Astrocyte (in vitro differentiated cells and primary cell): ENCODE data around the gene ASB4. TPM values are rescaled to one million over a fixed set of nuclear protein-coding genes. Genes with fewer than 3 reads are reported as not detected.

Experiments used
- DNase-seq: peaks from one replicate; pipeline ENCODE4 v3.0.0-alpha.2; 2010; ENCODE audit warnings: low read depth
- FAIRE-seq: peaks from 2 replicates; lab custom pipeline; 2011; peaks lifted over from hg19 to GRCh38; lab: Jason Lieb, UNC
- H2AFZ ChIP-seq: 2 replicates; pipeline ENCODE4 v1.6.0; 2012; ENCODE audit warnings: low read depth, low read length, inconsistent platforms
- H3K27ac ChIP-seq: 2 replicates; pipeline ENCODE4 v1.5.1; 2011; ENCODE audit warnings: low read depth, low read length, inconsistent platforms
- H3K27me3 ChIP-seq: 2 replicates; pipeline ENCODE4 v1.6.0; 2011; ENCODE audit warnings: low read length, inconsistent platforms; ENCODE audit not compliant: insufficient read depth
- H3K36me3 ChIP-seq: 2 replicates; pipeline ENCODE4 v1.5.1; 2011; ENCODE audit warnings: low read length, inconsistent platforms; ENCODE audit not compliant: insufficient read depth
- H3K4me1 ChIP-seq: 2 replicates; pipeline ENCODE4 v1.5.1; 2011; ENCODE audit warnings: low read length, inconsistent platforms; ENCODE audit not compliant: insufficient read depth
- H3K4me2 ChIP-seq: 2 replicates; pipeline ENCODE4 v1.6.0; 2012; ENCODE audit warnings: low read length, inconsistent platforms
- H3K4me3 ChIP-seq: 2 replicates; pipeline ENCODE4 v1.5.1; 2011; ENCODE audit warnings: low read depth, mild to moderate bottlenecking, low read length, inconsistent platforms; ENCODE audit not compliant: insufficient read depth
- H3K79me2 ChIP-seq: 2 replicates; pipeline ENCODE4 v1.6.0; 2012; ENCODE audit warnings: mild to moderate bottlenecking, low read length, inconsistent platforms; ENCODE audit not compliant: insufficient read depth
- H3K9ac ChIP-seq: 2 replicates; pipeline ENCODE4 v1.6.0; 2012; ENCODE audit warnings: mild to moderate bottlenecking, low read length, inconsistent platforms
- H3K9me3 ChIP-seq: 2 replicates; pipeline ENCODE4 v1.5.1; 2012; ENCODE audit warnings: low read depth, mild to moderate bottlenecking, low read length, inconsistent platforms; ENCODE audit not compliant: insufficient read depth
- H4K20me1 ChIP-seq: 2 replicates; pipeline ENCODE4 v1.6.0; 2012; ENCODE audit warnings: low read length, inconsistent platforms; ENCODE audit not compliant: insufficient read depth
- H3K27ac Mint-ChIP-seq: one replicate; pipeline ENCODE4 v1.8.0; 2021; ENCODE audit warnings: mild to moderate bottlenecking, mixed read lengths; ENCODE audit not compliant: unreplicated experiment
- H3K27me3 Mint-ChIP-seq: one replicate; pipeline ENCODE4 v1.8.0; 2021; ENCODE audit warnings: low read depth, mixed read lengths; ENCODE audit not compliant: unreplicated experiment
- H3K36me3 Mint-ChIP-seq: one replicate; pipeline ENCODE4 v1.8.0; 2021; ENCODE audit warnings: low read depth, mixed read lengths; ENCODE audit not compliant: unreplicated experiment
- H3K4me1 Mint-ChIP-seq: one replicate; pipeline ENCODE4 v1.8.0; 2021; ENCODE audit warnings: low read depth, mixed read lengths; ENCODE audit not compliant: unreplicated experiment
- H3K4me3 Mint-ChIP-seq: one replicate; pipeline ENCODE4 v1.8.0; 2021; ENCODE audit warnings: mild to moderate bottlenecking, moderate library complexity, mixed read lengths; ENCODE audit not compliant: unreplicated experiment
- H3K9me3 Mint-ChIP-seq: one replicate; pipeline ENCODE4 v1.8.0; 2021; ENCODE audit warnings: mild to moderate bottlenecking, mixed read lengths; ENCODE audit not compliant: unreplicated experiment
- EZH2 ChIP-seq: IDR thresholded peaks from 2 replicates; pipeline ENCODE4 v1.6.1; 2012; ENCODE audit warnings: mild to moderate bottlenecking, low read length, inconsistent platforms; ENCODE audit not compliant: insufficient read depth
- total RNA-seq: library from RNA; stranded (reverse); gene quantifications from 2 replicates; pipeline ENCODE4 v1.2.1, GENCODE V29; 2021
- TF ChIP-seq, protein P1 (sequence below): IDR thresholded peaks from 2 replicates; pipeline ENCODE4 v1.5.1; 2011; ENCODE audit warnings: low read depth, mild to moderate bottlenecking, inconsistent platforms, low read length, moderate library complexity; ENCODE audit not compliant: insufficient read depth

The ASB4 gene
- total RNA-seq, 1 donor from 2014 or later, result not detected

DNA sequence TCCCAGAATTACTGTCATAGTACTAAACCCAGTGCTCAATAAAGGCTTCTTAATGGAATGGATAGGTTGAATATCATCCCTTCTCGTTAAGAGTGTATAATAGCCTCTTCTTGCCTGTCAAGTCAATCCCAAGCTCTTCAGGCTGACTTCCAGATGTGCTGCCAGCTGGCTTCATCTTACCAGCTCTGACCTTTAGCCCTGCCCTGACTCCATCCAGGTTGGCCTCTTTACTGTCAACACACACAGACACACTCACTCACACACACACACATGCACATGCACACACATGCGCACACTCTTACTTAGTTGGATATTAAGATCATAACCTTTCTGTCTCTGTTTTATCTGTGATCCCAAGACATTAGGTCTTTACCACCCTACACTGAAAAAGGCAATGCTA is 49.1 kb downstream of the ASB4 start:
- H3K9me3 ChIP-seq, result no peaks in the 10 kb centered on the region
- FAIRE-seq (no peak), DNase-seq (no peak)
- no peaks in the 10 kb centered on the region for H3K4me1 ChIP-seq
- no peaks in the 10 kb centered on the region for H3K9me3 Mint-ChIP-seq
- TF ChIP-seq, protein P1, sequence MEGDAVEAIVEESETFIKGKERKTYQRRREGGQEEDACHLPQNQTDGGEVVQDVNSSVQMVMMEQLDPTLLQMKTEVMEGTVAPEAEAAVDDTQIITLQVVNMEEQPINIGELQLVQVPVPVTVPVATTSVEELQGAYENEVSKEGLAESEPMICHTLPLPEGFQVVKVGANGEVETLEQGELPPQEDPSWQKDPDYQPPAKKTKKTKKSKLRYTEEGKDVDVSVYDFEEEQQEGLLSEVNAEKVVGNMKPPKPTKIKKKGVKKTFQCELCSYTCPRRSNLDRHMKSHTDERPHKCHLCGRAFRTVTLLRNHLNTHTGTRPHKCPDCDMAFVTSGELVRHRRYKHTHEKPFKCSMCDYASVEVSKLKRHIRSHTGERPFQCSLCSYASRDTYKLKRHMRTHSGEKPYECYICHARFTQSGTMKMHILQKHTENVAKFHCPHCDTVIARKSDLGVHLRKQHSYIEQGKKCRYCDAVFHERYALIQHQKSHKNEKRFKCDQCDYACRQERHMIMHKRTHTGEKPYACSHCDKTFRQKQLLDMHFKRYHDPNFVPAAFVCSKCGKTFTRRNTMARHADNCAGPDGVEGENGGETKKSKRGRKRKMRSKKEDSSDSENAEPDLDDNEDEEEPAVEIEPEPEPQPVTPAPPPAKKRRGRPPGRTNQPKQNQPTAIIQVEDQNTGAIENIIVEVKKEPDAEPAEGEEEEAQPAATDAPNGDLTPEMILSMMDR, result no peak
- no peak for TF ChIP-seq EZH2
- H3K9ac ChIP-seq, result no peak overlapping the region
- H3K4me1 Mint-ChIP-seq, result no peaks in the 10 kb centered on the region
- peaks cover 4% of the 10 kb centered on the region for H3K27me3 Mint-ChIP-seq
- no peaks in the 10 kb centered on the region for H3K79me2 ChIP-seq
- H4K20me1 ChIP-seq, result no peaks in the 10 kb centered on the region
- no peak overlapping the region for H3K4me3 ChIP-seq
- H3K27ac Mint-ChIP-seq, result no peak overlapping the region
- no peaks in the 10 kb centered on the region for H3K36me3 Mint-ChIP-seq
- no peak overlapping the region for H3K27ac ChIP-seq
- no peak overlapping the region for H2AFZ ChIP-seq
- no peaks in the 10 kb centered on the region for H3K36me3 ChIP-seq
- peaks cover 9% of the 10 kb centered on the region for H3K27me3 ChIP-seq
- no peak overlapping the region for H3K4me3 Mint-ChIP-seq
- H3K4me2 ChIP-seq, result no peak overlapping the region

DNA sequence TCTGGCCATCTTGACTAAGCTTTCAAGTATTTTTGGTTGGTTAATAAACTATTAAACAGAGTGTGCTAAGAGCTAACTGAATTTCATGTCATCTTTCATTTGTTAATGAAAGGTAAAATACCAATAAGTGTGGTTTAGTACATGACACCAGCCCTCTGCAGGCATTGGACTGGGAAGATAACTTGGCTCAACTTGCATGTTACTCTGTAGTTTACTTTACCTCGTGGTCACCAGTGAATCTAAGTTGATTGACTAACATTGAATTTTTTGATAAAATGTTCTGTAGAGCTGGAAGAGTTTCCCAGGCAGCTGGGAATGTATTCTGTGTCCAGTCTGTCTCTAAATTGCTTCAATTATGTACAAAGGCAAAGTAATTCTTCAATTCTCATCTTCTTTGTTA is 49.9 kb downstream of the ASB4 start:
- H3K4me3 ChIP-seq, result no peak overlapping the region
- H4K20me1 ChIP-seq, result no peaks in the 10 kb centered on the region
- H3K79me2 ChIP-seq, result no peaks in the 10 kb centered on the region
- no peaks in the 10 kb centered on the region for H3K4me1 ChIP-seq
- no peak overlapping the region for H3K9ac ChIP-seq
- H3K4me3 Mint-ChIP-seq, result no peak overlapping the region
- no peaks in the 10 kb centered on the region for H3K9me3 ChIP-seq
- DNase-seq (no peak), FAIRE-seq (no peak)
- H2AFZ ChIP-seq, result no peak overlapping the region
- H3K4me2 ChIP-seq, result no peak overlapping the region
- H3K4me1 Mint-ChIP-seq, result no peaks in the 10 kb centered on the region
- peaks cover 11% of the 10 kb centered on the region for H3K27me3 ChIP-seq
- no peak overlapping the region for H3K27ac Mint-ChIP-seq
- H3K9me3 Mint-ChIP-seq, result no peaks in the 10 kb centered on the region
- no peak overlapping the region for H3K27ac ChIP-seq
- H3K36me3 ChIP-seq, result no peaks in the 10 kb centered on the region
- H3K27me3 Mint-ChIP-seq, result peaks cover 4% of the 10 kb centered on the region
- TF ChIP-seq, protein P1, result no peak
- no peaks in the 10 kb centered on the region for H3K36me3 Mint-ChIP-seq

DNA sequence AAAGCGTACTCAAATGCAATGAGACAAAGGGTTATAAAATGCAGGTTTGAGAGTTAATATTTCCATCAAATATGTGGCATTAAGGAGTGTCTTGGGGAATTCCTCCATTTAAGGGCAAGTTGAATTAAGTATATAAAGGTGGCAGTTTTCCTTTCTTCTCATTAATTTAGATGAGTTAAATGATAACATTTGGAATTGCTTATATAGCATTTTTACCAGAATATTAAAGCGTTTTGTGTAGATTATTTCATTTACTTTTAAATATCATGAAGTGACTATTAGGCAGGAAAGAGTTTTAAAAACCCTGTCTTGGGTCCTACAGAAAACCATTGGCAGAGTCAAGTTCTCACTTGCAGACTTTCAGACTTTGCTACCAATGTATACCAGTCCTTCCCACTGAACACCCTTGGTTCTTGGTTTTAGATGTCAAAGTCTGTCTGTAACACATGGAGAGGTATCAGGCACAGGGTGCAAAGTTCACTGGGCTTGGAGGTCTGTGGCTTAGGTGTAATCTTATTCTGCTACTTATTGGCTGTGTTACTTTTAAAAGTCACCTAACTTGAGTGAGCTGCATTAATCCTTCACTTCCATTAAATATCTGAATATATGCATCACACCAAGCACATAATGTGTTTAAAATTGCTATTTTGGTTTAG is 51.0 kb downstream of the ASB4 start:
- Mint-ChIP-seq H3K27ac (no peak overlapping the region), H3K27me3 (peaks cover 4% of the 10 kb centered on the region), H3K36me3 (no peaks in the 10 kb centered on the region), H3K4me3 (no peak overlapping the region), H3K4me1 (no peaks in the 10 kb centered on the region), H3K9me3 (no peaks in the 10 kb centered on the region)
- Histone ChIP-seq H3K36me3 (no peaks in the 10 kb centered on the region), H3K4me1 (no peaks in the 10 kb centered on the region), H2AFZ (no peak overlapping the region), H3K27ac (no peak overlapping the region), H4K20me1 (no peaks in the 10 kb centered on the region), H3K79me2 (no peaks in the 10 kb centered on the region), H3K9ac (no peak overlapping the region), H3K4me2 (no peak overlapping the region), H3K4me3 (no peak overlapping the region), H3K27me3 (peaks cover 11% of the 10 kb centered on the region), H3K9me3 (no peaks in the 10 kb centered on the region)
- DNase-seq (no peak), FAIRE-seq (no peak)
- no peak for TF ChIP-seq EZH2
- TF ChIP-seq, protein P1, result no peak
